HepG2 (cell line): ENCODE data around the gene GDAP1L1. TPM values are rescaled to one million over a fixed set of nuclear protein-coding genes. Genes with fewer than 3 reads are reported as not detected.

ENCODE experiments used
- CREB3 ChIP-seq: sonication (generic); formaldehyde crosslinking; IDR thresholded peaks from 2 replicates; pipeline ENCODE4 v1.5.0; 2020; ENCODE audit warnings: missing genetic modification reagents
- GMEB2 ChIP-seq: IDR thresholded peaks from 2 replicates; pipeline ENCODE4 v1.6.1; 2016; ENCODE audit warnings: missing biosample characterization, missing genetic modification reagents, low read depth
- IKZF4 ChIP-seq: sonication (generic); formaldehyde crosslinking; IDR thresholded peaks from 2 replicates; pipeline ENCODE4 v1.5.1; 2020; ENCODE audit warnings: borderline replicate concordance, mild to moderate bottlenecking, low read depth, missing genetic modification reagents; ENCODE audit errors: not compliant biosample characterization
- KDM2A ChIP-seq: sonication (generic); formaldehyde crosslinking; IDR thresholded peaks from 2 replicates; pipeline ENCODE4 v1.4.0; 2020; ENCODE audit warnings: low read depth, missing genetic modification reagents, borderline replicate concordance
- KLF16 ChIP-seq, 2 experiments: sonication (generic) in 1 of 2; formaldehyde crosslinking in 1 of 2; IDR thresholded peaks; 2 replicates each; pipeline versions ENCODE4 v1.6.1 to v1.8.0; 2016 to 2023; ENCODE audit warnings: missing genetic modification reagents in 2 of 2, missing compliant biosample characterization in 1 of 2
- NONO ChIP-seq, 2 experiments: fragments of 450-650 bp in 1 of 2; sonication (generic) in 1 of 2; formaldehyde crosslinking in 1 of 2; IDR thresholded peaks in 1 of 2; conservative IDR thresholded peaks in 1 of 2; 2 replicates each; pipeline versions ENCODE4 v1.6.1 to v1.8.0; 2017 to 2022; ENCODE audit warnings: mild to moderate bottlenecking in 1 of 2, missing genetic modification reagents in 1 of 2, moderate library complexity in 1 of 2
- RARA ChIP-seq: IDR thresholded peaks from 2 replicates; pipeline ENCODE4 v1.6.1; 2016; ENCODE audit warnings: missing genetic modification reagents, missing compliant biosample characterization
- ZFP36L1 ChIP-seq: sonication (generic); formaldehyde crosslinking; IDR thresholded peaks from 2 replicates; pipeline ENCODE4 v1.8.0; 2022; ENCODE audit warnings: mild to moderate bottlenecking, missing genetic modification reagents, moderate library complexity
- ZNF18 ChIP-seq: sonication (generic); formaldehyde crosslinking; IDR thresholded peaks from 2 replicates; pipeline ENCODE4 v1.8.0; 2022; ENCODE audit warnings: mild to moderate bottlenecking, missing genetic modification reagents; ENCODE audit not compliant: insufficient replicate concordance
- ZNF264 ChIP-seq: sonication (generic); formaldehyde crosslinking; IDR thresholded peaks from 2 replicates; pipeline ENCODE4 v1.4.0; 2020; ENCODE audit warnings: missing genetic modification reagents
- ZNF317 ChIP-seq: sonication (generic); formaldehyde crosslinking; IDR thresholded peaks from 2 replicates; pipeline ENCODE4 v1.5.0; 2020; ENCODE audit warnings: mild to moderate bottlenecking, missing genetic modification reagents
- ZNF564 ChIP-seq: sonication (generic); formaldehyde crosslinking; IDR thresholded peaks from 2 replicates; pipeline ENCODE4 v1.8.1; 2023; ENCODE audit warnings: mild to moderate bottlenecking, missing genetic modification reagents
- ZNF609 ChIP-seq: sonication (generic); formaldehyde crosslinking; IDR thresholded peaks from 2 replicates; pipeline ENCODE4 v1.4.0; 2020; ENCODE audit warnings: mild to moderate bottlenecking, missing genetic modification reagents, borderline replicate concordance
- ZSCAN29 ChIP-seq: sonication (generic); formaldehyde crosslinking; conservative IDR thresholded peaks from 2 replicates; pipeline ENCODE4 v1.4.0; 2020; ENCODE audit warnings: mild to moderate bottlenecking, missing genetic modification reagents
- polyA plus RNA-seq, 8 experiments: library from polyadenylated mRNA; depleted of rRNA in 3 of 8; stranded (reverse) in 7 of 8; unstranded in 1 of 8; fragments of >200 nt; fragmentation: Illumina TruSeq in 4 of 8; extraction: Trizol in 4 of 8; gene quantifications; 2 replicates each; pipeline versions ENCODE4 v1.2.1 to v1.2.3, GENCODE V29; 2011 to 2016; ENCODE audit warnings: low read depth in 4 of 8, missing spikeins in 1 of 8, mixed read lengths in 1 of 8; ENCODE audit not compliant: insufficient read depth in 1 of 8
- total RNA-seq, 5 experiments: library from RNA; depleted of rRNA; stranded (reverse); fragments of >200 nt; fragmentation: Illumina TruSeq; extraction: Trizol; gene quantifications; 2 replicates each; pipeline ENCODE4 v1.2.3, GENCODE V29; 2016; ENCODE audit warnings: low read depth in 1 of 5

Gene GDAP1L1
- total and polyA plus RNA-seq, 2 of the 13 experiments (the other 11 are each of a cell fraction or from before 2014, with no cell fraction given), result 0.04 TPM; not detected in 1

GRCh38 chr20:44310664-44311639, 63.8 kb downstream of the GDAP1L1 start, which contains the start of gene FITM2 (continued):
- TF ChIP-seq ZFP36L1 (CRISPR knock-in tag) (no peak), KLF16 (CRISPR knock-in tag; IDR thresholded peaks at IDR 0.05) (peak; percentile 35 to 97; a peak in 2 of 4 replicates), ZNF317 (CRISPR knock-in tag) (no peak), CREB3 (CRISPR knock-in tag) (peak; percentile 90; the same call in 1 of the 2 replicates), ZSCAN29 (CRISPR knock-in tag) (peak; percentile 94), ZNF264 (CRISPR knock-in tag) (peak; percentile 78), ZNF609 (CRISPR knock-in tag) (peak; percentile 87), KDM2A (peak; percentile 99), ZNF564 (CRISPR knock-in tag) (peak; percentile 86; the same call in 1 of the 2 replicates), IKZF4 (peak; percentile 57), NONO (IDR thresholded peaks at IDR 0.05) (no peak), NONO (CRISPR knock-in tag; conservative IDR thresholded peaks at IDR 0.05) (peak; percentile 100), GMEB2 (CRISPR knock-in tag) (peak; percentile 61; the same call in 1 of the 2 replicates), RARA (peak; percentile 52), ZNF18 (CRISPR knock-in tag) (peak; percentile 80)
